Measurements from ENCODE around the gene HSPA12B. TPM values are rescaled to one million over a fixed set of nuclear protein-coding genes. Genes with fewer than 3 reads are reported as not detected.

Gene HSPA12B
- total and polyA plus RNA-seq, 9 of the 15 experiments (the other 6 are each of a cell fraction or from before 2014, with no cell fraction given) = 0.03 to 0.07 TPM; not detected in 7

GRCh38 chr20:3786665-3787323 lies 54.3 kb downstream of the HSPA12B start, which contains the start of gene CENPB (continued):
- no peak for TF ChIP-seq ZBTB11 (CRISPR knock-in tag; IDR thresholded peaks at IDR 0.05)
- TF ChIP-seq HCFC1 (IDR thresholded peaks at IDR 0.05; ENCODE audit: low read depth, low read length) = no peak
- TF ChIP-seq REST (IDR thresholded peaks at IDR 0.05; ENCODE audit: borderline replicate concordance) = peak; percentile 85
- no peak for TF ChIP-seq REST (CRISPR knock-in tag; IDR thresholded peaks at IDR 0.05; ENCODE audit: low read depth)
- TF ChIP-seq ELF4 (CRISPR knock-in tag; IDR thresholded peaks at IDR 0.05) = no peak
- TF ChIP-seq MED1 (CRISPR knock-in tag; IDR thresholded peaks at IDR 0.05; ENCODE audit: borderline replicate concordance) = no peak
- no peak for TF ChIP-seq CHD4 (IDR thresholded peaks at IDR 0.05; ENCODE audit: insufficient read depth, insufficient replicate concordance, low read depth, low read length, poor library complexity, severe bottlenecking)

Data from K562 (cell line).